Measurements from ENCODE around the gene FAM90A26.
"Not testable (repeated sequence)": the region's sequence is repeated elsewhere in the genome, so short reads cannot be mapped to it uniquely, and the experiment has no call there.

The FAM90A26 gene, protein sequence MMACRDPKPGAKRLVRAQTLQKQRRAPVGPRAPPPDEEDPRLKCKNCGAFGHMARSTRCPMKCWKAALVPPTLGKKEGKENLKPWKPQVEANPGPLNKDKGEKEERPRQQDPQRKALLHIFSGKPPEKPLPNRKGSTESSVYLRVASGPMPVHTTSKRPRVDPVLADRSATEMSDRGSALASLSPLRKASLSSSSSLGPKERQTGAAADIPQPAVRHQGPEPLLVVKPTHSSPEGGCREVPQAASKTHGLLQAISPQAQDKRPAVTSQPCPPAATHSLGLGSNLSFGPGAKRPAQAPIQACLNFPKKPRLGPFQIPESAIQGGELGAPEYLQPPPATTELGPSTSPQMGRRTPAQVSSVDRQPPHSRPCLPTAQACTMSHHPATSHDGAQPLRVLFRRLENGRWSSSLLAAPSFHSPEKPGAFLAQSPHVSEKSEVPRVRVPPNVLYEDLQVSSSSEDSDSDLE

DNA sequence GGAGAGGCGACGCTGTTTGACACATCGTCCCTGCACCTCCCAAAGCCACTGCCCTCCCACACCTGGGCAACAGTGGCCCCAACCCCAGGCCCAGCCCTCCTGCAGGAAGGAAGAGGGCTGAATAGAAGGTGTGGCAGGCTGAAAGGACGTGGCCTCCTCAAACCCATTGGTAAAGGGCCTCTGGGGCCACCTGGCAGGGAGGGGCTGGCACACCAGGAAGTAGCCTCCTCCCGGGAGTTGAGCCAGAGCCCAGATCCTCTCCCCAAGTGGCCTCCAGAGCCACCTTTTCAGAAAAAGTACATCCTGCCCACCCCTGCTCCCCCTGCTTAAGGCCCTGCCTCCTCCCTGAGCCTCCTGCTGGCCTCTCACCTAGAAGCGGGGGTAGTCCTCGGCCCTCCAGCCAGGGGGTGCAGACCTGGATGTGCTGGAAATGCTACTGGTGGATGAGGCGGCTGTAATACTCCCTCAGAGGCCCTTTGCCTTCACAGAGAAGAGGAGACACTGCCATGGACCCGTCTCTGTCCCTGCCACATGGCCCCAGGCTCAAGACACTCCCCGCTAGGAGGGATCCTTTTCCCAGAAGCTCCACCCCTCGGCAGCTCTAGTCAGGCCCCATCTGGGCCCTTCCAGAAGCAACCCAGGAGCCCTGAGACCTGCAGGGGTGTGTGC, at the start of gene FAM90A26:
FAM90A26 (plus strand) TSS at position 619 of the 669 bp plus-strand sequence. CDS start 2,764 bp downstream, outside the sequence.
- not testable (repeated sequence) for H4K20me1 ChIP-seq; H3K4me2 ChIP-seq; H3K4me1 ChIP-seq; H3K9me3 ChIP-seq (replicated peaks in 1 of 11); H3K27me3 ChIP-seq; H3K36me3 ChIP-seq; H3K4me3 ChIP-seq; H3K27ac ChIP-seq; H3K9ac ChIP-seq

DNA sequence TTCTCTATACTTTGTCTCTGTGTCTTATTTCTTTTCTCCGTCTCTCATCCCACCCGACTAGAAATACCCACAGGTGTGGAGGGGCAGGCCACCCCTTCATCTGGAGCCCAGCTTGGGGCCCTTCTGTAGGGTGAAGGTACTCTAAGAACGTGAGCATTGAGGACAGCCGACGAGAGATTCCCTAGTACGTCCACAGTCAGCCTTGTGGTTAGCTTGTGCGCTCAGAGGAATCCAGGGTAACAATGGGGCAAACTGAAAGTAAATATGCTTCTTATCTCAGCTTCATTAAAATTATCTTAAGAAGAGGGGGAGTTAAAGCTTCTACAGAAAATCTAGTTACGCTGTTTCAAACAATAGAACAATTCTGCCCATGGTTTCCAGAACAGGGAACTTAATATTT, 47.5 kb upstream of the FAM90A26 start:
- H3K27me3 ChIP-seq; H3K4me2 ChIP-seq; H3K36me3 ChIP-seq; H3K9ac ChIP-seq; H4K20me1 ChIP-seq; H3K4me3 ChIP-seq; H3K9me3 ChIP-seq (replicated peaks in 1 of 11); H3K27ac ChIP-seq; H3K4me1 ChIP-seq: not testable (repeated sequence)

DNA sequence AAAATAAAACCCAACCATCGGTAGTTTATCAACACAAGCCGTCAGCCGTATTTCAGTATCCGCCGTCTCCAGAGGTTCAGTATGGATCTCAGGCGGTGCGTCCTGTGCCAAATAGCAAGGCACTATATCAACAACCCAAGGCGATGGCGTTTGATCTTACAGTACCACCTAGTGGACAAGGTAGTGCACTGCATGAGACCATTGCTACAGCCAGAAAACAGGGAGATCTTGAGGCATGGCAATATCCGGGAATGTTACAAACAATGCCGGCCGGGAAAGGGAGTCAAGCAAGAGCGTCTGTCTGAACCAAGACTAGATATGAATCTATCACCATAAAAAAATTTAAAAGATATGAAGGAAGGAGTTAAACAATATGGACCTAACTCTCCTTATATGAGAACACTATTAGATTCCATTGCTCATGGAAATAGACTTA, 46.6 kb upstream of the FAM90A26 start:
- not testable (repeated sequence) for H4K20me1 ChIP-seq; H3K4me3 ChIP-seq; H3K27me3 ChIP-seq; H3K4me1 ChIP-seq; H3K4me2 ChIP-seq; H3K27ac ChIP-seq; H3K36me3 ChIP-seq; H3K9me3 ChIP-seq (replicated peaks in 1 of 11); H3K9ac ChIP-seq

DNA sequence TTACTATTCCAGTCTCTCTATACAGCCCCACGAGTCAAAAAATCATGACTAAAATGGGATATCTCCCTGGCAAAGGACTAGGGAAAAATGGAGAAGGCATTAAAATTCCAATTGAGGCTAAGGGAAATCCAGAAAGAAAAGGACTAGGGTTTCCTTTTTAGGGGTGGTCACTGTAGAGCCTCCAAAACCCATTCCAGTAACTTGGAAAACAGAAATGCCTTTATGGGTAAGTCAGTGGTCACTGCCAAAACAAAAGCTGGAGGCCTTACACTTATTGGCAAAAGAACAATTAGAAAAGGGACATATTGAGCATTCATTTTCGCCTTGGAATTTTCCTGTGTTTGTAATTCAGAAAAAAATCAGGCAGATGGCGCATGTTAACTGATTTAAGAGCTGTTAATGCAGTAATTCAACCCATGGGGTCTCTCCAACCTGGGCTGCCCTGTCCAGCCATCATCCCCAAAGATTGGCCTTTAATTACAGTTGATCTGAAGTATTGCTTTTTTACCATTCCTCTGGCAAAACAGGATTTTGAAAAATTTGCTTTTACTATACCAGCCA, 44.5 kb upstream of the FAM90A26 start:
- H3K36me3 ChIP-seq, result not testable (repeated sequence)

DNA sequence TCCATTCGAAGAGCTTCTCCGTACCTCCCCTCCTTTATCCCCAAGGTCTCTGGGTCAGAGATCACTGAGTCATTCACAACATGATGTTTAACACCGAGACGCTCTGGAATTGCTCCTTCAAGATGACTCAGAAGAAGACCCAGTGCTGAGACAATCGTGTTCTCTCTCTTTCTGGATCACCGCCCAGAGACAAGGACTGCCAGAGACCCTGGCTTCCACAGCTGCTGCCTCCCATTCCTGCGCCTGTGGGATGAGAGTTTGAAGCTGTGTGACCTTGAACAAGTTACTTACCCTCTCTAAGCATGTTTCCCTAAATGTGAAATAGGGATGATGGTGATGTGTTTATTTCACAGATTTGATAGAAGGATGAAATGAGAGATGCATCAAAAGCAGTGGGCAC, 38.8 kb upstream of the FAM90A26 start:
- H3K27me3 ChIP-seq; H4K20me1 ChIP-seq; H3K4me2 ChIP-seq; H3K4me3 ChIP-seq; H3K27ac ChIP-seq; H3K9me3 ChIP-seq (replicated peaks in 1 of 11); H3K9ac ChIP-seq; H3K4me1 ChIP-seq; H3K36me3 ChIP-seq: not testable (repeated sequence)

More for the DNA sequence above, 44.5 kb upstream of the FAM90A26 start:
- not testable (repeated sequence) for H3K9me3 ChIP-seq (replicated peaks in 1 of 11); H3K4me3 ChIP-seq; H3K27ac ChIP-seq; H3K9ac ChIP-seq; H4K20me1 ChIP-seq; H3K4me1 ChIP-seq; H3K4me2 ChIP-seq; H3K27me3 ChIP-seq

DNA sequence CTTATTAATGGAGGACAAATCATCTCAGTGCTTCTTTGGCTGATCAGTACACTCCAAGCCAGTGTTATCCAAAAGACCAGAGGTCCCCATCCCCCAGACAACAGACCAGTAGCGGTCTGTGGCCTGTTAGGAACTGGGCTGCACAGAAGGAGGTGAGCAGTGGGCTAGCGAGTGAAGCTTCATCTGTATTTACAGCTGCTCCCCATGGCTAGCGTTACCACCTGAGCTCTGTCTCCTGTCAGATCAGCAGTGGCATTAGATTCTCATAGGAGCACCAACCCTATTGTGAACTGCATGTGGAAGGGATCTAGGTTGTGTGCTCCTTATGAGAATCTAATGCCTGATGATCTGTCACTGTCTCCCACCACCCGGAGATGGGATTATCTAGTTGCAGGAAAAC, 37.4 kb upstream of the FAM90A26 start:
- H3K4me2 ChIP-seq; H3K27ac ChIP-seq; H3K9me3 ChIP-seq (replicated peaks in 1 of 11); H3K27me3 ChIP-seq; H3K9ac ChIP-seq; H3K4me3 ChIP-seq; H3K36me3 ChIP-seq; H3K4me1 ChIP-seq; H4K20me1 ChIP-seq: not testable (repeated sequence)

DNA sequence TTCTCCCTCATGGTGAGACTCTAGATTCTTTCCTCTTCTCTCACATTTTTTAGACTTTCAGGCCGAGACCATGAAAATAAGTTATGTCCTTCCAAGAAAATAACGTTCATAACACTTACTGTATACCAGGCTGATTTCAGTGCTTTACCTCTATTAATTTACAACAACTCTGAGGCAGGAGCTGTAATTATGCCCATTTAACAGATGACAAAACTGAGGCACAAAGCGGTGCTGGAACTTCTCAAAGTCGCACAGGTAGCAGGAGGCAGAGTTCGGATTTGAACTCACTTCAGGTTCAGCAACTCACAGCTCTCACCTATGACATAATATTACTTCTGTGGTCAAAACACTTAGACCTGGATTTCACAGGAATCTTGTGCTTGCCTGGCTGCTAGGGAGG, 36.2 kb upstream of the FAM90A26 start:
- not testable (repeated sequence) for H4K20me1 ChIP-seq; H3K4me2 ChIP-seq; H3K9me3 ChIP-seq (replicated peaks in 1 of 11); H3K27ac ChIP-seq; H3K27me3 ChIP-seq; H3K4me3 ChIP-seq; H3K36me3 ChIP-seq; H3K4me1 ChIP-seq; H3K9ac ChIP-seq

DNA sequence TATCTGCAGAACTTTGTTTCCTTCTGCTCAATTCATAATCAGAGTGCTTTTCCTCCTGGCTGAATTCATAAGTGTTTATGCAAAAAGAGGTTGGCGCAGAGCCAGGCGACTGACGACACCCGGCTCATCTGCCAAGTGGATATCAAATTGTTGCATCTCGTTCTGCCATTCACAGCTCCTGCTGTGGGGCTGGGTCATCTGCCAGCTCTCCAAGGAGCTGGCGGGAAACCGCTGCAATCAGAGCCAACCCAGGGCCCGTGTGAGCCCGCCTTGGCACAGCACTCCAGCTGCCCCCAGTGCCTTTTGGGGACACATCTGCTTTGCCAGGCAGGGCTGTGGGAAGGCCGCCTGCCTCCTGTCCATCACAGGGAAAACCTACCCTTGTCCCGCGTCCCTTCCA, 35.7 kb upstream of the FAM90A26 start:
- not testable (repeated sequence) for H3K9me3 ChIP-seq (replicated peaks in 1 of 11); H3K4me2 ChIP-seq; H3K27ac ChIP-seq; H4K20me1 ChIP-seq; H3K4me3 ChIP-seq; H3K27me3 ChIP-seq; H3K9ac ChIP-seq; H3K4me1 ChIP-seq; H3K36me3 ChIP-seq

DNA sequence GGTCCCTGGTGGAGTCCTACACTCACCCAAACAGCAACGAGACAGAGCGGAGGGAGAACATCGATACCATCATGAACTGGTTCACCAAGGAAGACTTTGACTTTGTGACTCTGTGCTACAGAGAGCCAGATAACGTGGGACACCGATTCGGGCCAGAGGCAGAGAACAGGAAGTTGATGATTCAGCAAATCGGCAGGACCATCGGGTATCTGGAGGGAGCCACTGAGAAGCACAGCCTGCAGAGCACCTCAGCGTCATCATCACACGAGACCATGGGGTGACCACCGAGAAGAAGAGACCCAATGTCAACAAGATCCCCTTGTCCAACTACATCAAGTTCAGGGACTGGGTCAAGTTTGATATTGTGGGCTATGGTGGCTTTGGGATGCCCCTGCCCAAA, 29.2 kb upstream of the FAM90A26 start:
- H3K9me3 ChIP-seq (replicated peaks in 1 of 11); H3K4me2 ChIP-seq; H3K4me3 ChIP-seq; H3K36me3 ChIP-seq; H3K27me3 ChIP-seq; H3K27ac ChIP-seq; H3K9ac ChIP-seq; H4K20me1 ChIP-seq; H3K4me1 ChIP-seq: not testable (repeated sequence)

DNA sequence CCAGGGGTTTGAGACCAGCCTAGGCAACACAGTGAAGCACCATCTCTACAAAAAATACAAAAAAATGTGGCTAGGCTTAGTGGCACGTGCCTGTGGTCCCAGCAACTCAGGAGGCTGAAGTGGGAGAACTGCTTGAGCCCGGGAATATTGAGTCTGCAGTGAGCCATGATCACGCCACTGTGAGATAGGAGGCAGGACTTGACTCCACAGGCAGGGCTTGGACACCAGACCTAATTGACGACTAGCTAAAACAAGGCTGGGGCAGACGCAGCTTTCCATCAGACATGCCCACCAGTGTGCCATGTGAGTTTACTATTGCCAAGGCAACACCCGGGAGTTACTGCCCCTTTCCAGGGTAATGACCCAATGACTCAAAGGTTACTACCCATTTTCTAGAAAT, 27.4 kb upstream of the FAM90A26 start:
- not testable (repeated sequence) for H4K20me1 ChIP-seq; H3K27me3 ChIP-seq; H3K36me3 ChIP-seq; H3K4me1 ChIP-seq; H3K4me2 ChIP-seq; H3K4me3 ChIP-seq; H3K27ac ChIP-seq; H3K9ac ChIP-seq; H3K9me3 ChIP-seq (replicated peaks in 1 of 11)

Measured in BLaER1 treated with 17β-estradiol and CSF1 and Interleukin-3, amounts not matched to agents 10 nM and 100 nM (cell line).